ENCODE measurements around the gene CNTN4. TPM values are rescaled to one million over a fixed set of nuclear protein-coding genes. Genes with fewer than 3 reads are reported as not detected.

Gene CNTN4
- polyA plus RNA-seq, 1 donor (not counting 4 experiments of a cell fraction or from before 2014, with no cell fraction given): not detected

DNA sequence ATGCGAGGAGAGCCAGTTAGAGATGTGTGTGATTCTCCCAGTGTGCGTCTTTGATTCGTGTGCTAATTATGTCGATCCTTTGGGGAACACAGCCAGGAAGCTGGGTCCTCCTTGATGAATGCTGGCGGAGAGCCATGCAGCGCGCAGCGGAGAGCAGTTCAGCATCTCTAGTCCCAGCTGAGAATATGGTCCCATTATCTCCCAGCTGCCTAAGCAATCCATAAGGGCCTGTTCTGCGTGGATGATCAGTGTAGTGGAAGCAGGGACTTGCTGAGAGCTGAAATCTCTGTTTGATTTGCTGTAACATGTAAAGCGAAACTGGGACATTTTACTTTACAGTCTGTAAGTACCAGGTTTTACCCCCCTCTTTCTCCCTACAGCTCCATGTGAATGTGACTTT lies 412.7 kb downstream of the CNTN4 start:
- H3K27ac ChIP-seq (ENCODE audit: control insufficient read depth, insufficient read depth, low read length): no peak overlapping the region
- dilution Hi-C loops (cut with MboI; ENCODE audit: extremely low pct_ligation_motif_present, low sequenced_read_pairs): no loop called here

GRCh38 chr3:2512881-2513280 lies 414.2 kb downstream of the CNTN4 start:
- dilution Hi-C loops (cut with MboI; ENCODE audit: extremely low pct_ligation_motif_present, low sequenced_read_pairs): no loop called here
- H3K9me3 ChIP-seq (ENCODE audit: control insufficient read depth, low read depth, low read length): no peaks in the 10 kb centered on the region
- no peak overlapping the region for H3K4me3 ChIP-seq (ENCODE audit: control insufficient read depth in 2 of 3, extremely low read depth in 1 of 3, insufficient read depth in 2 of 3, low read depth in 1 of 3, low read length in 3 of 3)
- no peaks in the 10 kb centered on the region for H3K36me3 ChIP-seq (ENCODE audit: control insufficient read depth in 2 of 2, extremely low read depth in 1 of 2, insufficient read depth in 2 of 2, low read length in 2 of 2)
- H3K79me2 ChIP-seq (ENCODE audit: control insufficient read depth, insufficient read depth, low read length): no peaks in the 10 kb centered on the region
- TF ChIP-seq EZH2 (IDR thresholded peaks at IDR 0.05; ENCODE audit: low read length) (no peak), CTCF (optimal IDR thresholded peaks at IDR 0.05 in 1 of 3, IDR thresholded peaks at IDR 0.05 in 1 of 3, conservative IDR thresholded peaks at IDR 0.05 in 1 of 3; ENCODE audit: extremely low read depth in 1 of 3, insufficient read depth in 2 of 3, low read length in 3 of 3) (no peak)
- H3K27me3 ChIP-seq (ENCODE audit: control insufficient read depth, extremely low read depth, insufficient read depth, low read length): no peaks in the 10 kb centered on the region
- no peaks in the 10 kb centered on the region for H4K20me1 ChIP-seq (ENCODE audit: control insufficient read depth, extremely low read depth, insufficient read depth, low read length)
- H3K4me1 ChIP-seq (ENCODE audit: control insufficient read depth, extremely low read depth, insufficient read depth, low read length): no peaks in the 10 kb centered on the region
- FAIRE-seq (no peak), DNase-seq (ENCODE audit: low read depth, low spot score) (no peak)
- H2AFZ ChIP-seq (ENCODE audit: control insufficient read depth, low read length): no peak overlapping the region
- H3K9me1 ChIP-seq (ENCODE audit: control insufficient read depth, extremely low read depth, insufficient read depth, low read length): no peaks in the 10 kb centered on the region
- H3K4me2 ChIP-seq (ENCODE audit: control insufficient read depth, extremely low read depth, insufficient read depth, low read depth, low read length): no peak overlapping the region
- H3K9ac ChIP-seq (ENCODE audit: control insufficient read depth, extremely low read depth, insufficient read depth, low read length): no peak overlapping the region
- no peak overlapping the region for H3K27ac ChIP-seq (ENCODE audit: control insufficient read depth, insufficient read depth, low read length)

More for the DNA sequence above, 412.7 kb downstream of the CNTN4 start:
- TF ChIP-seq EZH2 (IDR thresholded peaks at IDR 0.05; ENCODE audit: low read length) (no peak), CTCF (optimal IDR thresholded peaks at IDR 0.05 in 1 of 3, IDR thresholded peaks at IDR 0.05 in 1 of 3, conservative IDR thresholded peaks at IDR 0.05 in 1 of 3; ENCODE audit: extremely low read depth in 1 of 3, insufficient read depth in 2 of 3, low read length in 3 of 3) (no peak)
- H3K4me3 ChIP-seq (ENCODE audit: control insufficient read depth in 2 of 3, extremely low read depth in 1 of 3, insufficient read depth in 2 of 3, low read depth in 1 of 3, low read length in 3 of 3): no peak overlapping the region
- H4K20me1 ChIP-seq (ENCODE audit: control insufficient read depth, extremely low read depth, insufficient read depth, low read length): no peaks in the 10 kb centered on the region
- H3K9ac ChIP-seq (ENCODE audit: control insufficient read depth, extremely low read depth, insufficient read depth, low read length): no peak overlapping the region
- no peaks in the 10 kb centered on the region for H3K36me3 ChIP-seq (ENCODE audit: control insufficient read depth in 2 of 2, extremely low read depth in 1 of 2, insufficient read depth in 2 of 2, low read length in 2 of 2)
- DNase-seq (ENCODE audit: low read depth, low spot score) (no peak), FAIRE-seq (no peak)
- no peaks in the 10 kb centered on the region for H3K9me3 ChIP-seq (ENCODE audit: control insufficient read depth, low read depth, low read length)
- no peak overlapping the region for H3K4me2 ChIP-seq (ENCODE audit: control insufficient read depth, extremely low read depth, insufficient read depth, low read depth, low read length)
- H3K27me3 ChIP-seq (ENCODE audit: control insufficient read depth, extremely low read depth, insufficient read depth, low read length): no peaks in the 10 kb centered on the region
- H3K79me2 ChIP-seq (ENCODE audit: control insufficient read depth, insufficient read depth, low read length): no peaks in the 10 kb centered on the region
- H2AFZ ChIP-seq (ENCODE audit: control insufficient read depth, low read length): no peak overlapping the region
- H3K4me1 ChIP-seq (ENCODE audit: control insufficient read depth, extremely low read depth, insufficient read depth, low read length): no peaks in the 10 kb centered on the region
- no peaks in the 10 kb centered on the region for H3K9me1 ChIP-seq (ENCODE audit: control insufficient read depth, extremely low read depth, insufficient read depth, low read length)

Data from keratinocyte (primary cell).